AG10803 (cell line): ENCODE data around the gene PHACTR1.
A peak's percentile ranks its signal among the peaks of the same experiment; 100 is the strongest.

ENCODE experiments used
- DNase-seq: peaks from one replicate; pipeline ENCODE4 v3.0.0; 2010; ENCODE audit warnings: low read depth
- H3K4me3 ChIP-seq: 2 replicates; pipeline ENCODE4 v1.5.1; 2011; ENCODE audit warnings: mild to moderate bottlenecking, low read length, control low read depth
- TF ChIP-seq, protein P1 (sequence below): conservative IDR thresholded peaks from 2 replicates; pipeline ENCODE4 v1.5.1; 2011; ENCODE audit warnings: mild to moderate bottlenecking, low read length, control low read depth, inconsistent platforms

PHACTR1 gene

DNA sequence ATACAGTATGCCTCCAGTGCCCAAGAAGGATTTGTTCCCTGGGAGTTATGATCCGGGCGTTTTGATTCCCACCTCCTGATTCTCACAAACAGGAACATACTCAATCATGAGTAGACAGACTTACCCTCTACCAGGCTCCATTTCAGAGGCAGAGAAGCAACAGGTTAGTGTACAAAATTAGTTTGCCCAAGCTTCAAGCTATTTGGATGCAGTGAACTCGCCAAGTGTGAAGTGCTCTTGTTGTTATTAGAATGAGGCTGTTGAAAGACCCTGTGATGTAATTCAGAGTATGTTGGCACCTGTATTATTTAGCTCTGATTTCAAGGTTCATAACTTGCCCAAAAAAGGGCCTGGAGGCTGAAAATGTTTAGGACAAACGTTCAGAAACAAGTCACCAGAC is 247.0 kb downstream of the PHACTR1 start:
- TF ChIP-seq, protein P1, sequence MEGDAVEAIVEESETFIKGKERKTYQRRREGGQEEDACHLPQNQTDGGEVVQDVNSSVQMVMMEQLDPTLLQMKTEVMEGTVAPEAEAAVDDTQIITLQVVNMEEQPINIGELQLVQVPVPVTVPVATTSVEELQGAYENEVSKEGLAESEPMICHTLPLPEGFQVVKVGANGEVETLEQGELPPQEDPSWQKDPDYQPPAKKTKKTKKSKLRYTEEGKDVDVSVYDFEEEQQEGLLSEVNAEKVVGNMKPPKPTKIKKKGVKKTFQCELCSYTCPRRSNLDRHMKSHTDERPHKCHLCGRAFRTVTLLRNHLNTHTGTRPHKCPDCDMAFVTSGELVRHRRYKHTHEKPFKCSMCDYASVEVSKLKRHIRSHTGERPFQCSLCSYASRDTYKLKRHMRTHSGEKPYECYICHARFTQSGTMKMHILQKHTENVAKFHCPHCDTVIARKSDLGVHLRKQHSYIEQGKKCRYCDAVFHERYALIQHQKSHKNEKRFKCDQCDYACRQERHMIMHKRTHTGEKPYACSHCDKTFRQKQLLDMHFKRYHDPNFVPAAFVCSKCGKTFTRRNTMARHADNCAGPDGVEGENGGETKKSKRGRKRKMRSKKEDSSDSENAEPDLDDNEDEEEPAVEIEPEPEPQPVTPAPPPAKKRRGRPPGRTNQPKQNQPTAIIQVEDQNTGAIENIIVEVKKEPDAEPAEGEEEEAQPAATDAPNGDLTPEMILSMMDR, result no peak
- no peak for DNase-seq
- no peak overlapping the region for H3K4me3 ChIP-seq

DNA sequence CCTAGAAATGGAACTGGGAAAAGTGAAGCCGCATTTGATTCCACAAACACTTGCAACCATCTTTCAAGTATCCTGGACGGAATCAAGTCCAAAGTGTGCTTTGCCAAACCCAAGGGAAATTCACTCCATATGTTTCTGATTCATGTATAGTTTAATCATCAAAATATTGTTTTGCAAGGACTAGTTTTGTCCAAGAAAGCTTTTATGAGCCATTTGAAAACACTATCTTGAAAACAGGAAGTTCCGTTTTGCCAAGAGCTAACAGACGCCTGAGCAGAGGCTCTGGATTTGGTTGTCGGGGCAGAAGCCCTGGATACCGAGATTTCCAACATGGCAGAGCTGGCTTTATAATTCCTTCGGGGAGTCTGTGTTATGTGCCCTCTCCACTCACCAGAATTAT is 251.1 kb downstream of the PHACTR1 start:
- H3K4me3 ChIP-seq, result peak overlapping the region; percentile 14
- TF ChIP-seq, protein P1, result no peak
- DNase-seq, result peak; percentile 83

DNA sequence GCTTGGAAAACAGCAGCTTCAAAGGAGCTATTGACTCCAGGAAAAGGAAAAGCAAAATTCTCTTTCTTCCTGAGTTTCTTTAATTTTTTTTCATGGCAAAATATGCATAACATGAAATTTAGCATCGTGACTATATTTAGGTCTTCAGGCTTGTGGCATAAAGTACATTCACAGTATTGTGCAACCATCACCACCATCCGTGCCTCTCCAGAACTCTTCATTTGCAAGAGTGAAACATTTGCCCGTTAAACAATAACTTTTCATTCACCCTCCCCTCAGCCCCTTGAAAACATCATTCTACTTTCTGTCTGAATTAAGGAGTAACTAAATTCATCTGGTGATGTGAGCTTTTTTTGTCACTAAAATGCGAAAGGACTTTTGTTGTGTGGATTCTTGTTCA is 251.7 kb downstream of the PHACTR1 start:
- no peak for DNase-seq
- TF ChIP-seq, protein P1, result no peak
- peak overlapping the region; percentile 14 for H3K4me3 ChIP-seq

DNA sequence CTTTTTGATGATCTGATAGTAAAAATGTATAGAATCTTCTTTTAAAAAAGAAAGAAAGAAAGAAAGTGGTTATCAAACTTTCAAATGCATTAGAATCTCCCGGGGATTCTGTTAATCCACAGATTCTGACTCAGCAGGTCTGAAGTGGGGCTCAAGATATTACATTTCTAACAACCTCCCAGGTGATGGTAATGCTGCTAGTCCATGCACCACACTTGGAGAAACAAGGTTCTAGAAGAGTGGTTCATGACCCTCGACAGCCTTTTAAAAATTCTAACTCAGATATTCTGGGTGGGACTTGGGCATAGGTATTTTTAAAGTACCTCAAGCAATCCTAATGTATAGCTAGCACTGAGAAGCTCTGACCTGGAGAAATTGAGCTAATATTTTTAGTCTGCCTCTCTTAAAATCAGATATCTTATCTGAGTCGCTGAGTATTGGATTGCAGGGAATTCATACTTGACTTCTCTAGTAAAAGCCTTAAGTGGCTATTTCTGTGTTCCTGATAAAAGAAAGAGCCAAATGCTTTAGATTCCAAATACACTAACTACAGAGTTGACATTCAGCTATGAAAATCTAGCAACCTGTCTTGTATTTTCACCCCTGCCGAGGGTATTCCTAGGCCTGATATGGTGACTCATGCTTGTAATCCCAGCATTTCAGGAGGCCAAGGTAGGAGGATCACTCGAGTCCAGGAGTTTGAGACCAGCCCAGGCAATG is 252.4 kb downstream of the PHACTR1 start:
- H3K4me3 ChIP-seq, result no peak overlapping the region
- DNase-seq, result no peak
- TF ChIP-seq, protein P1, result no peak

DNA sequence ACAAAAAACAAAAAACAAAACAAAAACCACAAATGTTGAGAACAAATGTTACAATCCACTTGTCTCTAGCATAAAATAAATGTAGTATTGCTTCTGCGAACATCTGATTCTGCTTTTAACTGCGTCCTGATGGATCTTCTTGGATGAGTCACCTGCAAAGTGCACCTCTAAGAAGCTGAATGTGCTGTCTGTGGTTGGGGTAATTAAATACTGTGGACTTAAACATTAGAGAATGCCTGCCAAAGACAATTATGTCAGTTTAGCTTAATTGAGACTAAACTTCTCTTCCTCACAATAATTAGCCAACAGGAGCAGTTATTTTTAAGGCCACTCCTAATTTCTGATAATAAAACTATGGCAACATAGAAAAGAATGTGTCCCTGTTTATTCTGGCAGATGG is 253.4 kb downstream of the PHACTR1 start:
- no peak overlapping the region for H3K4me3 ChIP-seq
- peak; percentile 8 for DNase-seq
- TF ChIP-seq, protein P1, result no peak

DNA sequence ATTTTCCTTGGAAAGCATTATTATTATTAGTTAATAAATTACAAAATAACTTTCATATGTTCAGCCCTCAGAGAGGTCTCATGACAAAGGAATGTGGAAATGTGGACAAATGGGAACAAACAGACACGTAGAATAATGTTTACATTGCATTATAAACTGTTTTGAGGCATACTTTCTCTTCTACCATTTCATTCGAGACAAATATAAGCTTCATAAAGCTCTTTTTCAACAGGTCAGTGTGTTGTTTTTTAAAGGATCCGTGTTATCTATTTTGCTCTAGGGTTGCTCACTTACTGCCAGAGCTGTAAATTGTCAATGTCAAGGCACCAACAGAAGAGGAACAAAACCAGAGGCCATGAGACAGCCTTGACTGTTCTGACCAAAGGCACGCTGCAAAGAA is 256.8 kb downstream of the PHACTR1 start:
- no peak overlapping the region for H3K4me3 ChIP-seq
- no peak for DNase-seq
- TF ChIP-seq, protein P1, result no peak

DNA sequence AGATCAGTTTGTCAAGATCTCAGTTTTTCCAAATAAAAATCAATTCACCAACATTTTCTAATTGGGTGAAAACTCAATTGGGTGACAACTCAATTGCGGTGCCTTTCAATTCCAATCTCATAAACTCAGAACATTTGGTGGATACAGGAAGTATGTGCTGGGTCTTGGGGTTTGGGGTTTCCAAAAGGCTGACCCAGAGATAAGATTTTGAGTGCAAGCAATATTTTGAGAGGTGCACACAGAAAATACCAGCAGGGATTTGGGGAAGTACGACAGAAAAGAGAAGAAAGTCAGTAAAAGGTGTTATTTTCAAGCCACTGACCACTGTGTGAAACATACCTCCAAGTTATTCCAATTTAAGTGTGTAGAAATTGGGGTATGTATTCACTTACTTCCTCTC is 258.0 kb downstream of the PHACTR1 start:
- TF ChIP-seq, protein P1, result no peak
- no peak overlapping the region for H3K4me3 ChIP-seq
- DNase-seq, result no peak
